ENCODE measurements around the gene CLUH.

The CLUH gene

DNA sequence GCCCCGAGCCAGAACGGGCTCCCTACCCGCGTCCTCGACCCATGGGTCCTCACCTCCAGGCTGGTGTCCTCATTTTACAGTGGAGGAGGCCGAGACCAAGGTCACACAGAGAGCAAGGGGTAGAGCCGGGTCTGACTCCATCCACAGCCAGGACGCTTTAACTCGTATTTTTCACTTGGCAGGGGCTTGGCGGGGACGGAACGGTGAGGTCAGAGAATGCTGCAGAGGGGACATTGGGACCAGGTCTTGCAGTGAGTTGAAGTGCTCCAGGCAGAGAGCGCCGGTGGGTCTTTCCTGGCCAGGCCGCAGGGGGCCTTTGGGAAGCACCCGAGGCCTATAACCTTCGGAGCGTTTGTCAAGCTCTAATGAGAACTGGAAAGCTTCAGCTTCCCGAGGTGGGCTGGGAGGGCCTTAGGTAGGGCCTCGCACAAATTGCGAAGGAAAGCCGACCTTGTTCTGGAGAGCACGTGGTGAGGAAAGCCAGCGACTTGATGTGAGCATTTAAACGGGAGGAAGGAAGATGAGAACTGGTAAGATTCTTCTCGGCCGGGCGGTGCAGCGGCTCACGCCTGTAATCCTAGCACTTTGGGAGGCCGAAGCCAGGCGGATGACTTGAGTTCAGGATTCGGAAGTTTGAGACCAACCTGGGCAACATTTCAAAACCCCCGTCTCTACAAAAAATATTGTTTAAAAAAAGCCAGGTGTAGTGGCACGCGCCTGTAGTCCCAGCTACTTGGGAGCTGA, 908 bp upstream of the CLUH start:
- no peak overlapping the region for H3K23ac ChIP-seq (ENCODE audit: low read length)
- no peak overlapping the region for H2BK12ac ChIP-seq (ENCODE audit: low read length)
- peak overlapping the region; percentile 0 for H3K4ac ChIP-seq (ENCODE audit: low read depth, low read length)
- H3K9ac ChIP-seq (ENCODE audit: low read length): no peak overlapping the region
- H2AK5ac ChIP-seq (ENCODE audit: low read length): peak overlapping the region; percentile 0
- peak overlapping the region; percentile 24 for H4K8ac ChIP-seq (ENCODE audit: low read depth, low read length)
- H3K4me1 ChIP-seq (ENCODE audit: control insufficient read depth in 1 of 2, insufficient read depth in 2 of 2, low read length in 2 of 2): peaks cover 18 to 29% of the 10 kb centered on the region in 2 experiments
- H3K79me1 ChIP-seq (ENCODE audit: low read length): peaks cover 2% of the 10 kb centered on the region
- H3K27ac ChIP-seq (ENCODE audit: low read depth, low read length): no peak overlapping the region
- H3K18ac ChIP-seq (ENCODE audit: low read length): no peak overlapping the region
- H4K91ac ChIP-seq (ENCODE audit: low read depth, low read length): peak overlapping the region; percentile 48
- H2AFZ ChIP-seq (ENCODE audit: insufficient read depth, low read length, poor library complexity): peak overlapping the region; percentile 8
- no peak for DNase-seq
- no peaks in the 10 kb centered on the region for H3K36me3 ChIP-seq (ENCODE audit: control insufficient read depth in 1 of 2, insufficient read depth in 2 of 2, low read length in 2 of 2)
- H3K4me2 ChIP-seq (ENCODE audit: low read length): peak overlapping the region; percentile 86
- peak overlapping the region; percentile 3 for H3K14ac ChIP-seq (ENCODE audit: low read length)
- H3K27me3 ChIP-seq (ENCODE audit: insufficient read depth, low read length): no peaks in the 10 kb centered on the region
- H4K12ac ChIP-seq (ENCODE audit: low read depth, low read length): peak overlapping the region; percentile 0
- H2BK5ac ChIP-seq (ENCODE audit: low read depth, low read length, poor library complexity): no peak overlapping the region
- H3K4me3 ChIP-seq (ENCODE audit: low read depth, low read length): no peak overlapping the region
- H2BK120ac ChIP-seq (ENCODE audit: insufficient read depth, low read length, poor library complexity): peak overlapping the region; percentile 0
- no peaks in the 10 kb centered on the region for H3K9me3 ChIP-seq (ENCODE audit: insufficient read depth, low read depth, low read length)
- peaks cover 14% of the 10 kb centered on the region for H3K79me2 ChIP-seq (ENCODE audit: control insufficient read depth, insufficient read depth, low read length, poor library complexity)
- no CpG with 5 or more reads among the region's 36 CpGs for WGBS (ENCODE audit: extremely low coverage, insufficient coverage, insufficient read length)

GRCh38 chr17:2710803-2711607, 559 bp downstream of the CLUH start:
- H2BK12ac ChIP-seq (ENCODE audit: low read length): no peak overlapping the region
- H2AK5ac ChIP-seq (ENCODE audit: low read length): no peak overlapping the region
- peak overlapping the region; percentile 86 for H3K4me2 ChIP-seq (ENCODE audit: low read length)
- peak overlapping the region; percentile 39 for H3K18ac ChIP-seq (ENCODE audit: low read length)
- no peak overlapping the region for H2BK120ac ChIP-seq (ENCODE audit: insufficient read depth, low read length, poor library complexity)
- no peak overlapping the region for H3K27ac ChIP-seq (ENCODE audit: low read depth, low read length)
- H3K4me1 ChIP-seq (ENCODE audit: control insufficient read depth in 1 of 2, insufficient read depth in 2 of 2, low read length in 2 of 2): peaks cover 18 to 29% of the 10 kb centered on the region in 2 experiments
- no peak overlapping the region for H4K12ac ChIP-seq (ENCODE audit: low read depth, low read length)
- DNase-seq: peak in 1 of 2 donors; percentile 23
- H4K8ac ChIP-seq (ENCODE audit: low read depth, low read length): peak overlapping the region; percentile 48
- H3K9ac ChIP-seq (ENCODE audit: low read length): peak overlapping the region; percentile 77
- peak overlapping the region; percentile 29 for H3K14ac ChIP-seq (ENCODE audit: low read length)
- no peaks in the 10 kb centered on the region for H3K36me3 ChIP-seq (ENCODE audit: control insufficient read depth in 1 of 2, insufficient read depth in 2 of 2, low read length in 2 of 2)
- WGBS (ENCODE audit: extremely low coverage, insufficient coverage, insufficient read length): no CpG with 5 or more reads among the region's 82 CpGs
- no peak overlapping the region for H3K23ac ChIP-seq (ENCODE audit: low read length)
- peak overlapping the region; percentile 57 for H2AFZ ChIP-seq (ENCODE audit: insufficient read depth, low read length, poor library complexity)
- H3K4ac ChIP-seq (ENCODE audit: low read depth, low read length): peak overlapping the region; percentile 50
- peak overlapping the region; percentile 36 for H4K91ac ChIP-seq (ENCODE audit: low read depth, low read length)
- no peaks in the 10 kb centered on the region for H3K27me3 ChIP-seq (ENCODE audit: insufficient read depth, low read length)
- peak overlapping the region; percentile 90 for H3K4me3 ChIP-seq (ENCODE audit: low read depth, low read length)
- H2BK5ac ChIP-seq (ENCODE audit: low read depth, low read length, poor library complexity): no peak overlapping the region
- peaks cover 14% of the 10 kb centered on the region for H3K79me2 ChIP-seq (ENCODE audit: control insufficient read depth, insufficient read depth, low read length, poor library complexity)
- peaks cover 2% of the 10 kb centered on the region for H3K79me1 ChIP-seq (ENCODE audit: low read length)
- H3K9me3 ChIP-seq (ENCODE audit: insufficient read depth, low read depth, low read length): no peaks in the 10 kb centered on the region

DNA sequence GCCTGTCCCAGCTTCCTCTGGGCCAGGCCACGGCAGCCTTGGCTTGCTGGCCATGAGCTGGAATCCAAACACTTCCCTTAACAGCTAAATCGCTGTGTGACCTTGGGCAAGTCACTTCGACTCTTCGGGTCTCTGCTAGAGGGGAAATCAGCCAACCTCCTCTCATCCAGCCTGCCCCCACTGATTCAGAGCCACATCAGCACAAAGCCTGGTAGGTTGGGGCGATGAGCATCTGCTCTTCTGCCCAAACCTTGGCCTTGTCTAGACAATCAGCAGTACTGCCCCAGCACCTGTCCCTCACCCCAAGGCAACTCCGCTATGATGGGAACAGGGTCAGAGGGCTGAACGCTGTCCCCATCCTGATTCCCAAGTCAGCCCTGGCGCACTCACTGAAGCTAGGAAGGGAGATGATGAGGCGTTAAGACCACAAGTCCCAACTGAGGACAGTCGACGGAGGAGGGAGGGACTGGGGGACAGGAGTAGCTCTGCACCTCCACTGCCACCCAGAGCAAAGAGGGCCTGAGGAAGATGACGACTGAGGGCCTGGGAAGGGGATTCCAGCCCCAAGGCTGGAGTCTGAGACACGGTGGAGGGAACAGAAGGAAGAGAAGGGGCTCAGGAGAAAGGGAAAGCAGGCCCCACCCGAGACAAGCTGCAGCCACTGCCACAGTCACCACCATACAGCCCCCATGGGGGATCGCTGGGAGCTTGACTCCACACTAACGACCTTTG, 1.3 kb downstream of the CLUH start:
- Histone ChIP-seq H3K4me2 (ENCODE audit: low read length) (peak overlapping the region; percentile 86), H4K12ac (ENCODE audit: low read depth, low read length) (no peak overlapping the region), H3K36me3 (ENCODE audit: control insufficient read depth in 1 of 2, insufficient read depth in 2 of 2, low read length in 2 of 2) (no peaks in the 10 kb centered on the region), H3K4me3 (ENCODE audit: low read depth, low read length) (no peak overlapping the region), H3K27ac (ENCODE audit: low read depth, low read length) (no peak overlapping the region), H2BK120ac (ENCODE audit: insufficient read depth, low read length, poor library complexity) (no peak overlapping the region), H3K79me2 (ENCODE audit: control insufficient read depth, insufficient read depth, low read length, poor library complexity) (peaks cover 14% of the 10 kb centered on the region), H3K23ac (ENCODE audit: low read length) (no peak overlapping the region), H3K79me1 (ENCODE audit: low read length) (peaks cover 2% of the 10 kb centered on the region), H4K91ac (ENCODE audit: low read depth, low read length) (no peak overlapping the region), H2AK5ac (ENCODE audit: low read length) (no peak overlapping the region), H2BK12ac (ENCODE audit: low read length) (no peak overlapping the region), H2AFZ (ENCODE audit: insufficient read depth, low read length, poor library complexity) (no peak overlapping the region), H3K27me3 (ENCODE audit: insufficient read depth, low read length) (no peaks in the 10 kb centered on the region), H4K8ac (ENCODE audit: low read depth, low read length) (no peak overlapping the region), H3K4ac (ENCODE audit: low read depth, low read length) (peak overlapping the region; percentile 28), H2BK5ac (ENCODE audit: low read depth, low read length, poor library complexity) (no peak overlapping the region), H3K9me3 (ENCODE audit: insufficient read depth, low read depth, low read length) (no peaks in the 10 kb centered on the region), H3K18ac (ENCODE audit: low read length) (no peak overlapping the region), H3K14ac (ENCODE audit: low read length) (no peak overlapping the region), H3K4me1 (ENCODE audit: control insufficient read depth in 1 of 2, insufficient read depth in 2 of 2, low read length in 2 of 2) (peaks cover 18 to 29% of the 10 kb centered on the region in 2 experiments), H3K9ac (ENCODE audit: low read length) (no peak overlapping the region)
- no CpG with 5 or more reads among the region's 16 CpGs for WGBS (ENCODE audit: extremely low coverage, insufficient coverage, insufficient read length)
- DNase-seq: no peak

DNA sequence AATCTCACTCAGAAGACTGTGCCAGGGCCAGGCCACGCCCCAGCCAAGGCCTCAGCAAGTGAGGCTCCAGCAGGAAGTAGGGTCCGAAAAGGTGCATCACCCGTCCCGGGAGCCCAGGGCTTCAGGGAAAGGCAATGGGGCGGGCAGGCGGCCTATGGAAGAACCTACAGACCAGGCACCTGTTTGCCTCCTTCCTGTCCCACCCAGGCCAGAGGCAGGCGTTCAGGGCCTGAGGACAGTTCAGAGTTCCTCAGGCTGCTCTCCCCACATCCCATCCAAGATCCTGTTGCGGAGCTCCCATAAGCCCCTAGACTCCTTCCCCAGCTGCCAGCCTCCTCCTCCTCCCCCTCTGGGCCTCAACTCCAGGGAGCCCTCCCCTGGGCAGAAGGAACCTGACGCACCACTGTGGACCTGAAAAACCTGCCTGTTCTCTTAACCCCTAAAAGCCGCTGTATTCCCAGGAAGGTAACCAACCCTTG, 2.3 kb downstream of the CLUH start:
- no peak overlapping the region for H2BK120ac ChIP-seq (ENCODE audit: insufficient read depth, low read length, poor library complexity)
- DNase-seq: no peak
- no peak overlapping the region for H3K4me2 ChIP-seq (ENCODE audit: low read length)
- H3K79me1 ChIP-seq (ENCODE audit: low read length): peaks cover 2% of the 10 kb centered on the region
- H2BK5ac ChIP-seq (ENCODE audit: low read depth, low read length, poor library complexity): no peak overlapping the region
- no peak overlapping the region for H3K27ac ChIP-seq (ENCODE audit: low read depth, low read length)
- H4K91ac ChIP-seq (ENCODE audit: low read depth, low read length): no peak overlapping the region
- no peak overlapping the region for H3K9ac ChIP-seq (ENCODE audit: low read length)
- no peak overlapping the region for H4K8ac ChIP-seq (ENCODE audit: low read depth, low read length)
- H4K12ac ChIP-seq (ENCODE audit: low read depth, low read length): no peak overlapping the region
- peak overlapping the region; percentile 5 for H2AFZ ChIP-seq (ENCODE audit: insufficient read depth, low read length, poor library complexity)
- H2AK5ac ChIP-seq (ENCODE audit: low read length): no peak overlapping the region
- H3K18ac ChIP-seq (ENCODE audit: low read length): no peak overlapping the region
- H2BK12ac ChIP-seq (ENCODE audit: low read length): no peak overlapping the region
- no CpG with 5 or more reads among the region's 10 CpGs for WGBS (ENCODE audit: extremely low coverage, insufficient coverage, insufficient read length)
- H3K4me3 ChIP-seq (ENCODE audit: low read depth, low read length): no peak overlapping the region
- H3K23ac ChIP-seq (ENCODE audit: low read length): no peak overlapping the region
- H3K9me3 ChIP-seq (ENCODE audit: insufficient read depth, low read depth, low read length): no peaks in the 10 kb centered on the region
- H3K4me1 ChIP-seq (ENCODE audit: control insufficient read depth in 1 of 2, insufficient read depth in 2 of 2, low read length in 2 of 2): peaks cover 18 to 29% of the 10 kb centered on the region in 2 experiments
- peaks cover 14% of the 10 kb centered on the region for H3K79me2 ChIP-seq (ENCODE audit: control insufficient read depth, insufficient read depth, low read length, poor library complexity)
- H3K4ac ChIP-seq (ENCODE audit: low read depth, low read length): peak overlapping the region; percentile 78
- H3K14ac ChIP-seq (ENCODE audit: low read length): no peak overlapping the region
- H3K36me3 ChIP-seq (ENCODE audit: control insufficient read depth in 1 of 2, insufficient read depth in 2 of 2, low read length in 2 of 2): peaks cover 0 to 5% of the 10 kb centered on the region in 2 experiments
- H3K27me3 ChIP-seq (ENCODE audit: insufficient read depth, low read length): no peaks in the 10 kb centered on the region

Measured in trophoblast cell (in vitro differentiated cells and primary cell).